Measurements from ENCODE around the gene OR13C4. TPM values are rescaled to one million over a fixed set of nuclear protein-coding genes. Genes with fewer than 3 reads are reported as not detected.

The OR13C4 gene
- total RNA-seq, 6 experiments from 2014 or later: not detected

DNA sequence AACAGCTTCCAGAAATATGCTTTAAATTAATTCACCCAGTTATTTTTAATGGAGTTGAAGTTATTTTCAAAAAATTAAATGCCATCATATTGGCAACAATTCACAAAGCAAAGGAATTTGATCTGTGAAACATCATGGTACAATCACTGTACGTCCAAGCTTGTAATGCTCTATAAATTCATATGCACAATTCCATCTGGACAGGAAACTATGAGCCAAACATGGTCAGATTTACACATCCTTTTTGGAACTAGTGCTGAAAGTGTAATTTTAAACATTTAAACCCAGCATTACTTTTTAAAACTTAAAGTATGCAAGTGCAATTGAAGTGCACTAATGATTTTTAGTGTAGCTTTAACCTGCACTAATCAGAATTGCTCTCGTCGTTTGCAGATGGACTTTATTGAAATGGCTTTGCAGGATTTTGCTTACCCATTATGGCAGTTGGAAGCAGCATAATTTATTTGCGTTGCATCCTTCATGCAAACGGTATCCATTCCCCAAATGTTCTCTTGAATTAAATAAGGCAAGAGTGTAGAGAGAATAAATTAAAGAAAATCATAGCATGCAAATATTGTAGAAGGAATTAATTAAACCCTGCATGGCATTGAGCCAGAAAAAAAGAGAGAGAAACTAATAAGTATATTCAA, 44.0 kb downstream of the OR13C4 start:
- ATAC-seq (no peak), DNase-seq (no peak)
- Histone ChIP-seq H3K36me3 (no peaks in the 10 kb centered on the region), H3K27ac (no peak overlapping the region), H3K27me3 (no peaks in the 10 kb centered on the region), H3K4me1 (no peaks in the 10 kb centered on the region), H3K9me3 (no peaks in the 10 kb centered on the region), H3K4me3 (no peak overlapping the region)
- TF ChIP-seq, protein P1, sequence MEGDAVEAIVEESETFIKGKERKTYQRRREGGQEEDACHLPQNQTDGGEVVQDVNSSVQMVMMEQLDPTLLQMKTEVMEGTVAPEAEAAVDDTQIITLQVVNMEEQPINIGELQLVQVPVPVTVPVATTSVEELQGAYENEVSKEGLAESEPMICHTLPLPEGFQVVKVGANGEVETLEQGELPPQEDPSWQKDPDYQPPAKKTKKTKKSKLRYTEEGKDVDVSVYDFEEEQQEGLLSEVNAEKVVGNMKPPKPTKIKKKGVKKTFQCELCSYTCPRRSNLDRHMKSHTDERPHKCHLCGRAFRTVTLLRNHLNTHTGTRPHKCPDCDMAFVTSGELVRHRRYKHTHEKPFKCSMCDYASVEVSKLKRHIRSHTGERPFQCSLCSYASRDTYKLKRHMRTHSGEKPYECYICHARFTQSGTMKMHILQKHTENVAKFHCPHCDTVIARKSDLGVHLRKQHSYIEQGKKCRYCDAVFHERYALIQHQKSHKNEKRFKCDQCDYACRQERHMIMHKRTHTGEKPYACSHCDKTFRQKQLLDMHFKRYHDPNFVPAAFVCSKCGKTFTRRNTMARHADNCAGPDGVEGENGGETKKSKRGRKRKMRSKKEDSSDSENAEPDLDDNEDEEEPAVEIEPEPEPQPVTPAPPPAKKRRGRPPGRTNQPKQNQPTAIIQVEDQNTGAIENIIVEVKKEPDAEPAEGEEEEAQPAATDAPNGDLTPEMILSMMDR (IDR thresholded peaks at IDR 0.05): no peak
- no peak for TF ChIP-seq POLR2A (IDR thresholded peaks at IDR 0.05)
- WGBS (ENCODE audit: insufficient coverage, low coverage, low lambda C conversion rate, missing lambda C conversion rate): 54% methylated on average over 5 of the region's 5 CpGs
- intact Hi-C loops (cut with DNase I): no loop called here

Other genes with a start within 250 kb of the OR13C4 start
- gene OR13F1, start 22.9 kb downstream of the OR13C4 start, total RNA-seq: not detected
- not detected for gene OR13C3, start 9.6 kb upstream of the OR13C4 start, total RNA-seq
- not detected for gene OR13C8, start 42.0 kb upstream of the OR13C4 start, total RNA-seq
- not detected for gene OR13C5, start 72.2 kb upstream of the OR13C4 start, total RNA-seq
- gene OR13C2, start 78.4 kb upstream of the OR13C4 start, total RNA-seq: 1 to 10 TPM in 1 of 6 experiments, under 1 TPM in 1, not detected in 4; 0.40 to 1.0 TPM
- gene OR13C9, start 91.0 kb upstream of the OR13C4 start, total RNA-seq: under 1 TPM in 1 of 6 experiments, not detected in 5; 0.29 TPM
- not detected for gene OR13D1, start 167.3 kb upstream of the OR13C4 start, total RNA-seq
- 10 to 100 TPM; 16.8 to 28.1 (median 22.4) TPM for gene NIPSNAP3A, start 220.5 kb upstream of the OR13C4 start, total RNA-seq
- under 1 TPM; 0.29 to 0.99 (median 0.71) TPM for gene NIPSNAP3B, start 236.9 kb upstream of the OR13C4 start, total RNA-seq